Adrenal gland (tissue), 5 donors: ENCODE measurements around the gene DGKG.

Experiments used
- POLR2A ChIP-seq, 2 donors: fragments of 450-650 bp; IDR thresholded peaks; one replicate each; pipeline ENCODE4 v1.6.1; 2017; ENCODE audit warnings: antibody characterized with exemption in 2 of 2, mild to moderate bottlenecking in 2 of 2, moderate library complexity in 1 of 2
- TF ChIP-seq, protein P1 (sequence below), 6 experiments: fragments of 450-650 bp in 4 of 6; fragments of 200-600 bp in 2 of 6; sonication (generic) in 1 of 6; IDR thresholded peaks; 1 replicate in 5 of 6; 2 replicates in 1 of 6; pipeline versions ENCODE4 v1.5.1 to v1.8.0; 2016 to 2021; ENCODE audit warnings: antibody characterized with exemption in 6 of 6, mild to moderate bottlenecking in 2 of 6, moderate library complexity in 1 of 6
- donor health status: DM: no; HTN: no; CAD: no.

DNA sequence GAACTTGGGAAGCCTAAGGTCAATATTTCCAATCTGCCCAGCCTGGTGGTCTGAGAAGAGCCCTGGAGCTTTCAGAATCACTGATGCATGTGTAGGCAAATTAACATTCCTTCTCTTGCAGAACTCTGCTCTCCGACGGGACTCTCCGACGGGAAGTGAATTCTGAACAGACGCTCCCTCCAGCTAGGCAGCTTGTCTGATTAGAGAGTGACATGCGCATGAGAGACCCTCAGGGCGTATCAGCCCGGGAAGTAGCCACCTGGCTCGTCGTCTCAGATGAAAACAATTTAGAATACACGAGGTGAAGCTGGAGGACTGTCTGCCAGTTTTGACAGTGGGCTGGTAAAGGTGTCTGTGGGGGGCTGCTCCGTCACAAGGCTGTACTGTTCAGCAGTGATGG, 103.1 kb downstream of the DGKG start:
- TF ChIP-seq, protein P1, sequence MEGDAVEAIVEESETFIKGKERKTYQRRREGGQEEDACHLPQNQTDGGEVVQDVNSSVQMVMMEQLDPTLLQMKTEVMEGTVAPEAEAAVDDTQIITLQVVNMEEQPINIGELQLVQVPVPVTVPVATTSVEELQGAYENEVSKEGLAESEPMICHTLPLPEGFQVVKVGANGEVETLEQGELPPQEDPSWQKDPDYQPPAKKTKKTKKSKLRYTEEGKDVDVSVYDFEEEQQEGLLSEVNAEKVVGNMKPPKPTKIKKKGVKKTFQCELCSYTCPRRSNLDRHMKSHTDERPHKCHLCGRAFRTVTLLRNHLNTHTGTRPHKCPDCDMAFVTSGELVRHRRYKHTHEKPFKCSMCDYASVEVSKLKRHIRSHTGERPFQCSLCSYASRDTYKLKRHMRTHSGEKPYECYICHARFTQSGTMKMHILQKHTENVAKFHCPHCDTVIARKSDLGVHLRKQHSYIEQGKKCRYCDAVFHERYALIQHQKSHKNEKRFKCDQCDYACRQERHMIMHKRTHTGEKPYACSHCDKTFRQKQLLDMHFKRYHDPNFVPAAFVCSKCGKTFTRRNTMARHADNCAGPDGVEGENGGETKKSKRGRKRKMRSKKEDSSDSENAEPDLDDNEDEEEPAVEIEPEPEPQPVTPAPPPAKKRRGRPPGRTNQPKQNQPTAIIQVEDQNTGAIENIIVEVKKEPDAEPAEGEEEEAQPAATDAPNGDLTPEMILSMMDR (IDR thresholded peaks at IDR 0.05) = no peak
- no peak for TF ChIP-seq POLR2A (IDR thresholded peaks at IDR 0.05)
